ENCODE measurements around the gene EDNRA. TPM values are rescaled to one million over a fixed set of nuclear protein-coding genes. Genes with fewer than 3 reads are reported as not detected.

EDNRA gene
- total and polyA plus RNA-seq, 2 of the 8 experiments (the other 6 are each of a cell fraction or from before 2014, with no cell fraction given) = 1.7 to 3.3 TPM

DNA sequence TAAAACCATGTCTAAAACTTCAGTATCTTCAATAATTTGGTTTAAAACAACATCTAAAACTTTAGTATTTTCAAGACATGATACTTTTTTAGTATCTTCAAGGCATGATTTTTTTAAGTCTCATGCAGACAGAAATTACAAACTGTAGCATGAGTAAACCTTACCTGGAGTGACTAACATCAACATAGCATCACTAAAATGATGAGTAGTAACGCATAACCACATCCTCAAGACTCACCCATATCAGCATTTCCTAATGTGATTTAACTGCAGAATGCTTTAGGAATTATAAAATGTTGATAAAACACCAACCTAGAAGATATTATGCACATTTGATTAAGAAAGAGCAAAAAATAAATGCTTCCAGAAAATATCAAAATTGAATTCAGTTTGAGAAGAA, 19.7 kb upstream of the EDNRA start:
- H4K91ac ChIP-seq (replicated peaks; ENCODE audit: insufficient read length, low read length) = no peak overlapping the region
- CTCF ChIA-PET (ENCODE audit: partially characterized antibody) = interaction anchor here (1.0 kb wide), 1 partner anchor 129 kb away, joined by 3 read pairs; no protein-coding TSS in a partner anchor
- no peak overlapping the region for H3K27ac ChIP-seq (ENCODE audit: low read depth, low read length)
- no peak overlapping the region for H3K14ac ChIP-seq (ENCODE audit: insufficient read length)
- FAIRE-seq = no peak
- no peak overlapping the region for H2BK12ac ChIP-seq (ENCODE audit: low read depth, low read length)
- no peak overlapping the region for H3K4ac ChIP-seq (replicated peaks; ENCODE audit: insufficient read length, low read depth, low read length)
- no peaks in the 10 kb centered on the region for H3K79me1 ChIP-seq (ENCODE audit: low read depth, low read length)
- H2AK5ac ChIP-seq (ENCODE audit: low read depth, low read length) = no peak overlapping the region
- 89% methylated on average over 1 of the region's 1 CpG; no CpG with 5 or more reads in 1 of the 2 experiments for WGBS, 2 experiments (ENCODE audit: extremely low coverage in 1 of 2, insufficient coverage in 1 of 2, insufficient read length in 1 of 2, insufficient replicate concordance in 2 of 2, low coverage in 1 of 2, low lambda C conversion rate in 2 of 2, missing lambda C conversion rate in 1 of 2)
- H3K79me2 ChIP-seq (ENCODE audit: control insufficient read depth in 1 of 2, insufficient read depth in 2 of 2, low read length in 2 of 2) = no peaks in the 10 kb centered on the region
- H2BK20ac ChIP-seq (ENCODE audit: low read length) = no peak overlapping the region
- no peaks in the 10 kb centered on the region for H3K27me3 ChIP-seq (replicated peaks in 1 of 4; ENCODE audit: control insufficient read depth in 3 of 4, extremely low read depth in 1 of 4, insufficient read depth in 3 of 4, low read length in 3 of 4)
- H2BK120ac ChIP-seq (replicated peaks; ENCODE audit: low read depth, low read length) = no peak overlapping the region
- H2BK5ac ChIP-seq (ENCODE audit: low read depth, low read length) = no peak overlapping the region
- H3K23me2 ChIP-seq (ENCODE audit: low read depth, low read length) = no peaks in the 10 kb centered on the region
- H4K8ac ChIP-seq (ENCODE audit: extremely low read depth, insufficient read depth, low read length) = no peak overlapping the region
- H3K4me3 ChIP-seq (ENCODE audit: extremely low read depth in 1 of 4, insufficient read depth in 2 of 4, low read depth in 3 of 4, low read length in 4 of 4) = no peak overlapping the region
- H3K9me3 ChIP-seq (ENCODE audit: insufficient read depth in 2 of 2, low read depth in 1 of 2, low read length in 1 of 2) = peaks cover 0 to 4% of the 10 kb centered on the region in 2 experiments; a peak in 1 of 4 replicates
- POLR2A ChIA-PET (ENCODE audit: partially characterized antibody) = no interaction called here
- no peak overlapping the region for H3K23ac ChIP-seq (ENCODE audit: insufficient read length)
- no peak for DNase-seq (ENCODE audit: low read depth in 1 of 2, low spot score in 2 of 2)
- no peaks in the 10 kb centered on the region for H4K20me1 ChIP-seq (replicated peaks in 1 of 2; ENCODE audit: control insufficient read depth in 1 of 2, insufficient read depth in 2 of 2, low read length in 2 of 2)
- no peak overlapping the region for H3K4me2 ChIP-seq (ENCODE audit: insufficient read depth in 1 of 2, low read depth in 2 of 2, low read length in 2 of 2)
- H2BK15ac ChIP-seq (ENCODE audit: low read length) = no peak overlapping the region
- no peak overlapping the region for H2AFZ ChIP-seq (ENCODE audit: low read length)
- H3K4me1 ChIP-seq (replicated peaks in 1 of 4; ENCODE audit: control insufficient read depth in 3 of 4, insufficient read depth in 4 of 4, low read length in 3 of 4) = no peaks in the 10 kb centered on the region
- H3K36me3 ChIP-seq (ENCODE audit: control insufficient read depth in 2 of 4, insufficient read depth in 4 of 4, low read length in 3 of 4) = no peaks in the 10 kb centered on the region; a peak in 1 of 8 replicates
- H4K5ac ChIP-seq (ENCODE audit: insufficient read length, low read depth, low read length) = no peak overlapping the region
- no peak for TF ChIP-seq POLR2A (IDR thresholded peaks at IDR 0.05; ENCODE audit: control extremely low read depth in 1 of 2, low read depth in 2 of 2, low read length in 2 of 2)
- no peak for TF ChIP-seq HDAC6 (IDR thresholded peaks at IDR 0.05; ENCODE audit: low read depth, low read length)
- no peak overlapping the region for H3K56ac ChIP-seq (replicated peaks; ENCODE audit: insufficient read length, low read depth, low read length)
- no peak overlapping the region for H3K9ac ChIP-seq (replicated peaks in 1 of 4; ENCODE audit: extremely low read depth in 1 of 4, low read depth in 3 of 4, low read length in 3 of 4)
- no peak overlapping the region for H3K18ac ChIP-seq (ENCODE audit: extremely low read depth, low read length)

Data from H1 (cell line).